Adrenal gland (tissue), 5 donors: ENCODE measurements around the gene KLHL26.

Source experiments
- POLR2A ChIP-seq, 2 donors: fragments of 450-650 bp; IDR thresholded peaks; one replicate each; pipeline ENCODE4 v1.6.1; 2017; ENCODE audit warnings: antibody characterized with exemption in 2 of 2, mild to moderate bottlenecking in 2 of 2, moderate library complexity in 1 of 2
- TF ChIP-seq, protein P1 (sequence below), 6 experiments: fragments of 450-650 bp in 4 of 6; fragments of 200-600 bp in 2 of 6; sonication (generic) in 1 of 6; IDR thresholded peaks; 1 replicate in 5 of 6; 2 replicates in 1 of 6; pipeline versions ENCODE4 v1.5.1 to v1.8.0; 2016 to 2021; ENCODE audit warnings: antibody characterized with exemption in 6 of 6, mild to moderate bottlenecking in 2 of 6, moderate library complexity in 1 of 6
- donor health status: DM: no; HTN: no; CAD: no.

DNA sequence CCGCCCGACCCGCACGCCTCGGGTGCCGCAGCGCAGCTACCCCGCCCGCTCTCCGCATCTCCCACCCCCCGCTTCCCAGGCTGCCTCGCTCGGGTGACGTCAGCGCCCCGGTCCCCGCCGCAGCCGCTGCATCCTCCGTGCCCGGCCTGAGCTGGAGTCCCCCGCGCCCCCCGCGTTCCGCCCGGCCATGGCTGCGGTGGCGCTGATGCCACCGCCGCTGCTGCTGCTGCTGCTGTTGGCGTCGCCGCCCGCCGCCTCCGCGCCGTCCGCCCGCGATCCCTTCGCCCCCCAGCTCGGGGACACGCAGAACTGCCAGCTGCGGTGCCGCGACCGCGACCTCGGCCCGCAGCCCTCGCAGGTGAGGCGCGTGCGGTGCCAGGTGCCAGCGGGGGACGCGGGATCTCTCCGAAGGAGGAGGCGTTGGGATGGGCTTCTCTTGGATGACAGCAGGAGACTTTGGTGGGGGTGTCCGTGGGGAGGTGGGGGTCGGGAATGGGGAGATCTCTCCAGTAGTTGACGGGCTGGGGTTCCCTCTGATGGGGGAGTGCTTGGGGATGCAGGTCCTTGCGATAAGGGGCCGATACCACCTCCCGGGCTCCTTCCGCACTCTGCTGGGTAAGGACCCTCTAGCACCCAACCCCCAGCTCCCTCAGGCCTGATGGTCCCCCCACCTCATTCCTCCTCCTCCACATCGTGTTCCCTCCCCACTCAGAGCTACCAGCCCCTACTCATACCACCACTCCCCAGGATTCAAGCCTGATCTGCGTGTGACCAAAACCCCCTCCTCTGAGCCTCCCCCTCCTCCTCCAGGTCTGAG lies 23.8 kb upstream of the KLHL26 start, which contains the start of gene TMEM59L:
- TF ChIP-seq, protein P1, sequence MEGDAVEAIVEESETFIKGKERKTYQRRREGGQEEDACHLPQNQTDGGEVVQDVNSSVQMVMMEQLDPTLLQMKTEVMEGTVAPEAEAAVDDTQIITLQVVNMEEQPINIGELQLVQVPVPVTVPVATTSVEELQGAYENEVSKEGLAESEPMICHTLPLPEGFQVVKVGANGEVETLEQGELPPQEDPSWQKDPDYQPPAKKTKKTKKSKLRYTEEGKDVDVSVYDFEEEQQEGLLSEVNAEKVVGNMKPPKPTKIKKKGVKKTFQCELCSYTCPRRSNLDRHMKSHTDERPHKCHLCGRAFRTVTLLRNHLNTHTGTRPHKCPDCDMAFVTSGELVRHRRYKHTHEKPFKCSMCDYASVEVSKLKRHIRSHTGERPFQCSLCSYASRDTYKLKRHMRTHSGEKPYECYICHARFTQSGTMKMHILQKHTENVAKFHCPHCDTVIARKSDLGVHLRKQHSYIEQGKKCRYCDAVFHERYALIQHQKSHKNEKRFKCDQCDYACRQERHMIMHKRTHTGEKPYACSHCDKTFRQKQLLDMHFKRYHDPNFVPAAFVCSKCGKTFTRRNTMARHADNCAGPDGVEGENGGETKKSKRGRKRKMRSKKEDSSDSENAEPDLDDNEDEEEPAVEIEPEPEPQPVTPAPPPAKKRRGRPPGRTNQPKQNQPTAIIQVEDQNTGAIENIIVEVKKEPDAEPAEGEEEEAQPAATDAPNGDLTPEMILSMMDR (IDR thresholded peaks at IDR 0.05) = no peak
- TF ChIP-seq POLR2A (IDR thresholded peaks at IDR 0.05) = no peak
